Mammary epithelial cell (primary cell): ENCODE measurements around the gene GTF2F1.

Experiments used
- CTCF ChIP-seq, 2 donors: IDR thresholded peaks in 1 of 2; conservative IDR thresholded peaks in 1 of 2; 2 replicates each; pipeline ENCODE4 v1.5.1; 2011 to 2012; ENCODE audit warnings: inconsistent platforms in 2 of 2, low read length in 2 of 2, mild to moderate bottlenecking in 2 of 2, control low read depth in 1 of 2, low read depth in 1 of 2; ENCODE audit not compliant: insufficient read depth in 1 of 2; ENCODE audit errors: extremely low read depth in 1 of 2
- EZH2 ChIP-seq: IDR thresholded peaks from 2 replicates; pipeline ENCODE4 v1.6.1; 2012; ENCODE audit warnings: low read length, inconsistent platforms, borderline replicate concordance

- TF ChIP-seq CTCF (conservative IDR thresholded peaks at IDR 0.05 in 1 of 2, IDR thresholded peaks at IDR 0.05 in 1 of 2; ENCODE audit: extremely low read depth in 1 of 2, insufficient read depth in 1 of 2, low read depth in 1 of 2, low read length in 2 of 2) (no peak), EZH2 (no peak)
Observed at GRCh38 chr19:6424939-6425731, 32.2 kb upstream of the GTF2F1 start.
